ENCODE data around the gene CAPN9. TPM values are rescaled to one million over a fixed set of nuclear protein-coding genes. Genes with fewer than 3 reads are reported as not detected.
"Not testable (repeated sequence)": the region's sequence is repeated elsewhere in the genome, so short reads cannot be mapped to it uniquely, and the experiment has no call there.

The CAPN9 gene, protein sequence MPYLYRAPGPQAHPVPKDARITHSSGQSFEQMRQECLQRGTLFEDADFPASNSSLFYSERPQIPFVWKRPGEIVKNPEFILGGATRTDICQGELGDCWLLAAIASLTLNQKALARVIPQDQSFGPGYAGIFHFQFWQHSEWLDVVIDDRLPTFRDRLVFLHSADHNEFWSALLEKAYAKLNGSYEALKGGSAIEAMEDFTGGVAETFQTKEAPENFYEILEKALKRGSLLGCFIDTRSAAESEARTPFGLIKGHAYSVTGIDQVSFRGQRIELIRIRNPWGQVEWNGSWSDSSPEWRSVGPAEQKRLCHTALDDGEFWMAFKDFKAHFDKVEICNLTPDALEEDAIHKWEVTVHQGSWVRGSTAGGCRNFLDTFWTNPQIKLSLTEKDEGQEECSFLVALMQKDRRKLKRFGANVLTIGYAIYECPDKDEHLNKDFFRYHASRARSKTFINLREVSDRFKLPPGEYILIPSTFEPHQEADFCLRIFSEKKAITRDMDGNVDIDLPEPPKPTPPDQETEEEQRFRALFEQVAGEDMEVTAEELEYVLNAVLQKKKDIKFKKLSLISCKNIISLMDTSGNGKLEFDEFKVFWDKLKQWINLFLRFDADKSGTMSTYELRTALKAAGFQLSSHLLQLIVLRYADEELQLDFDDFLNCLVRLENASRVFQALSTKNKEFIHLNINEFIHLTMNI
- total RNA-seq (ENCODE audit: low replicate concordance) = 0.15 and 0.19 TPM in 2 replicates

DNA sequence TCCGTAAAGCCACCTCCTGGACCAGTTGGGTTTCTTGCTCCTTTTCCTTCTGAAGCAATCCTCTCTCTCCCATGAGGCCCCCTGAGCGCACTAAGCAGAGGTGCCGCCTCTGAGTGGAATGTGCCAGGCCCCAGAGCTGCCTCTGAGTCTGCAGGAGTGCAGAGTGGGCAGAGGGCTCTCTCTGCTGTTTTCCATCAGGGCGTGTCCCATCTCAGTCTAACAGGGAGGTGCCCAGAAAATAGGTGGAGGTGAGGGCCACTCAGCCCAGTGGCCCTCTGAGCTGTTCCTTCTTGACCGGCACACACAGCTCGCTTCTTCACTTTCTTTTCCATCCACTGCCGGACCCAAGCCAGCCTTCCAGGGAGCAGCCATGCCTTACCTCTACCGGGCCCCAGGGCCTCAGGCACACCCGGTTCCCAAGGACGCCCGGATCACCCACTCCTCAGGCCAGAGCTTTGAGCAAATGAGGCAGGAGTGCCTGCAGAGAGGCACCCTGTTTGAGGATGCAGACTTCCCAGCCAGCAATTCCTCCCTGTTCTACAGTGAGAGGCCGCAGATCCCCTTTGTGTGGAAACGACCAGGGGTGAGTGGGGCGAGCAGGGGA lies at the start of gene CAPN9:
Gene CAPN9, plus strand, starts transcription at position 262 of the 604 bp plus-strand sequence. Its CDS starts 109 bp downstream, at position 371.
- Histone ChIP-seq H4K20me1 (ENCODE audit: low read depth) (no peaks in the 10 kb centered on the region), H3K9ac (no peak within 1 kb of the TSS), H3K9me3 (ENCODE audit: low read depth) (no peaks in the 10 kb centered on the region), H3K27me3 (no peaks in the 10 kb centered on the region), H3K27ac (no peak within 1 kb of the TSS), H3K4me2 (no peak within 1 kb of the TSS), H3K36me3 (no peaks in the 10 kb centered on the region), H3K4me1 (peaks cover 13% of the 10 kb centered on the region), H3K79me2 (ENCODE audit: low read depth) (no peaks in the 10 kb centered on the region), H3F3A (ENCODE audit: low read depth) (no peaks in the 10 kb centered on the region), H3K4me3 (no peak within 1 kb of the TSS), H2AFZ (replicated peaks) (peak within 1 kb of the TSS; percentile 63)
- Mint-ChIP-seq H3K4me3 (no peak within 1 kb of the TSS), H3K9me3 (no peaks in the 10 kb centered on the region), H3K27ac (peak within 1 kb of the TSS; percentile 83), H3K27me3 (ENCODE audit: insufficient read depth, low read depth) (peaks cover 4% of the 10 kb centered on the region), H3K36me3 (no peaks in the 10 kb centered on the region), H3K4me1 (peaks cover 50% of the 10 kb centered on the region)
- DNase-seq (ENCODE audit: low spot score) = no peak
- no peak for TF ChIP-seq EZH2phosphoT487 (IDR thresholded peaks at IDR 0.05)
- TF ChIP-seq, protein P1, sequence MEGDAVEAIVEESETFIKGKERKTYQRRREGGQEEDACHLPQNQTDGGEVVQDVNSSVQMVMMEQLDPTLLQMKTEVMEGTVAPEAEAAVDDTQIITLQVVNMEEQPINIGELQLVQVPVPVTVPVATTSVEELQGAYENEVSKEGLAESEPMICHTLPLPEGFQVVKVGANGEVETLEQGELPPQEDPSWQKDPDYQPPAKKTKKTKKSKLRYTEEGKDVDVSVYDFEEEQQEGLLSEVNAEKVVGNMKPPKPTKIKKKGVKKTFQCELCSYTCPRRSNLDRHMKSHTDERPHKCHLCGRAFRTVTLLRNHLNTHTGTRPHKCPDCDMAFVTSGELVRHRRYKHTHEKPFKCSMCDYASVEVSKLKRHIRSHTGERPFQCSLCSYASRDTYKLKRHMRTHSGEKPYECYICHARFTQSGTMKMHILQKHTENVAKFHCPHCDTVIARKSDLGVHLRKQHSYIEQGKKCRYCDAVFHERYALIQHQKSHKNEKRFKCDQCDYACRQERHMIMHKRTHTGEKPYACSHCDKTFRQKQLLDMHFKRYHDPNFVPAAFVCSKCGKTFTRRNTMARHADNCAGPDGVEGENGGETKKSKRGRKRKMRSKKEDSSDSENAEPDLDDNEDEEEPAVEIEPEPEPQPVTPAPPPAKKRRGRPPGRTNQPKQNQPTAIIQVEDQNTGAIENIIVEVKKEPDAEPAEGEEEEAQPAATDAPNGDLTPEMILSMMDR (IDR thresholded peaks at IDR 0.05) = no peak
- TF ChIP-seq EZH2 (IDR thresholded peaks at IDR 0.05) = no peak

DNA sequence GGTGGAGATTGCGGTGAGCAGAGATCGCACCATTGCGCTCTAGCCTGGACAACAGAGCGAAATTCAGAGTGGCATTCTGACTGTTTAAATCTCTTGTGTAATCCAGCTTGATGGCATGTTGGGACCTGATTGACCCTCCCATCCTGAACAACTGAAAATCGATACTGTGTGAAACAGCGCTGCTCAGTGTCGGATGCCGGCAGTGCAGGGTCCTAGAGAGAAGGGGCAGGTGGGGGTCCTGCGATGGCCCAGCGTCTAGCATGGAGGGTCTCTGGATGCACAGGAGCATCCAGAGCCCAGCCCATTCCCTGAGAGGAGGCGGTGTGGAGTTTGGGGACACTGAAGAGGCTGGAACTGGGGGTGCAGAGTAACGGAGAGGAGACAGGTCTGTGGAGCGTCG lies 49.1 kb upstream of the CAPN9 start:
- H3K4me1 ChIP-seq = peaks cover 7% of the 10 kb centered on the region
- H3K9me3 Mint-ChIP-seq = no peaks in the 10 kb centered on the region
- peaks cover 27% of the 10 kb centered on the region for H3K4me1 Mint-ChIP-seq

DNA sequence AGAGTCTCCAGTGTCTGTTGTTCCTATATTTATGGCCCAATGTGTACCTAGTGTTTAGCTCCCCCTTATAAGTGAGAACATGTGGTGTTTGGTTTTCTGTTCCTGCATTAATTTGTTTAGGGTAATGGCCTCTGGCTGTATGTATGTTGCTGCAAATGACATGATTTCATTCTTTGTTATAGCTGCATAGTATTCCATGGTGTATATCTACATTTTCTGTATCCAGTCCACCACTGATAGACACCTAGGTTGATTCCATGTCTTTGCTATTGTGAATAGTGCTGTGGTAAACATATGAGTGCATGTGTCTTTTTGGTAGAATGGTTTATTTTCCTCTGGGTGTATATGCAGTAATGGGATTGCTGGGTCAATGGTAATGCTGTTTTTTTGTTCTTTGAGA lies 48.2 kb upstream of the CAPN9 start:
- H3K4me3 ChIP-seq = not testable (repeated sequence)

More for the DNA sequence above, 49.1 kb upstream of the CAPN9 start:
- H3K27me3 ChIP-seq = no peaks in the 10 kb centered on the region
- H3K27ac Mint-ChIP-seq = no peak overlapping the region
- no peak overlapping the region for H3K4me3 Mint-ChIP-seq
- peaks cover 4% of the 10 kb centered on the region for H3F3A ChIP-seq (ENCODE audit: low read depth)
- no peaks in the 10 kb centered on the region for H3K79me2 ChIP-seq (ENCODE audit: low read depth)
- H3K27ac ChIP-seq = no peak overlapping the region
- no peaks in the 10 kb centered on the region for H3K36me3 ChIP-seq
- peaks cover 4% of the 10 kb centered on the region for H3K27me3 Mint-ChIP-seq (ENCODE audit: insufficient read depth, low read depth)
- H2AFZ ChIP-seq (replicated peaks) = no peak overlapping the region
- no peak overlapping the region for H3K4me2 ChIP-seq
- peaks cover 6% of the 10 kb centered on the region for H3K36me3 Mint-ChIP-seq
- TF ChIP-seq, protein P1 (IDR thresholded peaks at IDR 0.05) = peak; percentile 30
- no peak for TF ChIP-seq EZH2 (IDR thresholded peaks at IDR 0.05)
- peak; percentile 36 for DNase-seq (ENCODE audit: low spot score)
- no peak overlapping the region for H3K4me3 ChIP-seq
- H3K9me3 ChIP-seq (ENCODE audit: low read depth) = no peaks in the 10 kb centered on the region
- H4K20me1 ChIP-seq (ENCODE audit: low read depth) = no peaks in the 10 kb centered on the region
- H3K9ac ChIP-seq = no peak overlapping the region

More for the DNA sequence above, 48.2 kb upstream of the CAPN9 start:
- H3K36me3 Mint-ChIP-seq; H3K4me2 ChIP-seq; H4K20me1 ChIP-seq (ENCODE audit: low read depth); H3K9me3 ChIP-seq (ENCODE audit: low read depth); H3K79me2 ChIP-seq (ENCODE audit: low read depth); H3K9ac ChIP-seq; H3K27me3 ChIP-seq; H3K27ac Mint-ChIP-seq; H3K9me3 Mint-ChIP-seq; DNase-seq (ENCODE audit: low spot score); H3K27ac ChIP-seq; H3K27me3 Mint-ChIP-seq (ENCODE audit: insufficient read depth, low read depth); H3K36me3 ChIP-seq; H2AFZ ChIP-seq (replicated peaks); H3F3A ChIP-seq (ENCODE audit: low read depth); H3K4me1 ChIP-seq; H3K4me3 Mint-ChIP-seq: not testable (repeated sequence)
- H3K4me1 Mint-ChIP-seq = peaks cover 31% of the 10 kb centered on the region

All from neural progenitor cell (in vitro differentiated cells).